ENCODE results near the gene UBAC2.

DNA sequence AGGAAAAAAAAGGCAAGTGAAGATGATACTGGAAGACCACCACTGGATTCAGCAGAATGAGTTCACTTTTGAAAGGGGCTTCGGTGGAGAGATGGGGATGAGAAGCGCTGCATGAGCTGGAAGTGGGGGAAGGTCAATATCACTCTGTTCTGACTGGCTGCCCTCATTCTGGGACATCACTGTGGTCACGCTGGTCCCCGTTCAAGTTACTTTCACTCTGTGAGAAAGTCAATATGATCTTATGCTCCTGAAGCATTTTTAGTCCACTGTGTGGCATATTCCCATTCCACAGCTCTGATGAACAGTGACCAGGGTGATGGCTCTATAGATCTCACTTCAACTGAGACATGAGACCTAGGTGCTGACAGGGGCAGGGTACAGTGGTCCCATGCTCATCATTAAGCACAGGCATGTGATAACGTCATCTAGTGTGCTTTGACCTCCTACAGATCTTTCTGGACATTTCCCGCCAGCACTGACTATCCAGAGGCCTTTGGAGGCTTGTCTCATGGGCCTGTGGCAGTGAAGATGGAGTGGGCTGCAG is 146.8 kb downstream of the UBAC2 start:
- TF ChIP-seq, protein P1, sequence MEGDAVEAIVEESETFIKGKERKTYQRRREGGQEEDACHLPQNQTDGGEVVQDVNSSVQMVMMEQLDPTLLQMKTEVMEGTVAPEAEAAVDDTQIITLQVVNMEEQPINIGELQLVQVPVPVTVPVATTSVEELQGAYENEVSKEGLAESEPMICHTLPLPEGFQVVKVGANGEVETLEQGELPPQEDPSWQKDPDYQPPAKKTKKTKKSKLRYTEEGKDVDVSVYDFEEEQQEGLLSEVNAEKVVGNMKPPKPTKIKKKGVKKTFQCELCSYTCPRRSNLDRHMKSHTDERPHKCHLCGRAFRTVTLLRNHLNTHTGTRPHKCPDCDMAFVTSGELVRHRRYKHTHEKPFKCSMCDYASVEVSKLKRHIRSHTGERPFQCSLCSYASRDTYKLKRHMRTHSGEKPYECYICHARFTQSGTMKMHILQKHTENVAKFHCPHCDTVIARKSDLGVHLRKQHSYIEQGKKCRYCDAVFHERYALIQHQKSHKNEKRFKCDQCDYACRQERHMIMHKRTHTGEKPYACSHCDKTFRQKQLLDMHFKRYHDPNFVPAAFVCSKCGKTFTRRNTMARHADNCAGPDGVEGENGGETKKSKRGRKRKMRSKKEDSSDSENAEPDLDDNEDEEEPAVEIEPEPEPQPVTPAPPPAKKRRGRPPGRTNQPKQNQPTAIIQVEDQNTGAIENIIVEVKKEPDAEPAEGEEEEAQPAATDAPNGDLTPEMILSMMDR (IDR thresholded peaks at IDR 0.05), result no peak
- no peak for TF ChIP-seq POLR2A (IDR thresholded peaks at IDR 0.05)
